Type B pancreatic cell (in vitro differentiated cells): ENCODE measurements around the gene GNAI3. TPM values are rescaled to one million over a fixed set of nuclear protein-coding genes. Genes with fewer than 3 reads are reported as not detected.

Experiments
- DNase-seq: peaks from one replicate; pipeline ENCODE4 v3.0.0; 2021; ENCODE audit warnings: mixed read lengths; ENCODE audit not compliant: unreplicated experiment; ENCODE audit errors: extremely low spot score
- H3K27ac Mint-ChIP-seq: 2 replicates; pipeline ENCODE4 v1.8.0; 2021; ENCODE audit warnings: mild to moderate bottlenecking, mixed read lengths
- H3K27me3 Mint-ChIP-seq: 2 replicates; pipeline ENCODE4 v1.8.0; 2021; ENCODE audit warnings: mixed read lengths
- H3K36me3 Mint-ChIP-seq: 2 replicates; pipeline ENCODE4 v1.8.0; 2021; ENCODE audit warnings: mixed read lengths
- H3K4me1 Mint-ChIP-seq: one replicate; pipeline ENCODE4 v1.8.0; 2021; ENCODE audit warnings: mixed read lengths; ENCODE audit not compliant: unreplicated experiment
- H3K4me3 Mint-ChIP-seq: 2 replicates; pipeline ENCODE4 v1.8.0; 2021; ENCODE audit warnings: mild to moderate bottlenecking, mixed read lengths
- H3K9me3 Mint-ChIP-seq: 2 replicates; pipeline ENCODE4 v1.8.0; 2021; ENCODE audit warnings: mixed read lengths
- total RNA-seq: library from RNA; stranded (reverse); gene quantifications from 2 replicates; pipeline ENCODE4 v1.2.1, GENCODE V29; 2021; ENCODE audit warnings: low replicate concordance
- TF ChIP-seq, protein P1 (sequence below): fragments of 200-600 bp; sonication (generic); conservative IDR thresholded peaks from 2 replicates; pipeline ENCODE4 v1.5.0; 2021; ENCODE audit warnings: antibody characterized with exemption, mild to moderate bottlenecking

The GNAI3 gene
- total RNA-seq, 1 donor from 2014 or later, result 8.9 TPM

DNA sequence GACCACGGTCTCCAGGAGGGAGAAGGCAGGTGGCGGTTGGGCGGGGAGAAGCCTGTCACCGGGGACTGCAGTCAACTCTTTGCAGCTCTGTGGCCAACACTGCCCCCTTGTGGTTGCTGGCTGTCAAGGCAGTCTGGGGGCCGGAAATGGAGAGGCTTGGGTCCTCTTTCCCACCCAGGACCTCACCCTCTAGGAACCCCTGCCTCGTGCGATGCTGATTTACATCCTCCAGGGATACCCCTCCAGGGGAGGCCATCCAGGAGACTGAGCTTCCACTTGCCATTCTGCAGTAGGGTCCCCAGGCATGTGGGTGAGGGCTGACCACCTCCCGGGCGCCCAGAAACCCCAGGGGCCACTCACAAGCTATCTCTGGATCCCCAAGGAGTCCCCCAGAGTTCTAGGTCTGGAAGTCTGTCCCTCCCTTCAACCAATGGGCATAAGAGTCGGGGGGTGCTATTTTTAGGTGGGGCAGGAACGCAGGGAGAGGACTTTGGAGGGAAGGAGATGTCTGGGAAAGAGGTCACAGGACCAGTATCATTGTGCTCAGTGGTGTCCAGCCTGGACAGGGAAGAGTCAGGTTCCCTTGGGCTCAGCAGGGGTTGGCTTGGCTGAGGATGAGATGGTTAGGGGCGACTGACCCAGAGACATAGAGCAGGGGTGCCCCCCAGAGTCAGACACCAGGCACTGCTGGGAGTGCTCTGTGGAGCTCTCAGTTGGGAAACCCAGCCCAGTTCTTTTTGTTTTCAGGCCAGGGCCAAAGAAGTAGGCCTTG lies 15.9 kb upstream of the GNAI3 start:
- H3K4me1 Mint-ChIP-seq, result peaks cover 28% of the 10 kb centered on the region
- H3K9me3 Mint-ChIP-seq, result no peaks in the 10 kb centered on the region
- H3K27ac Mint-ChIP-seq, result no peak overlapping the region
- DNase-seq, result peak; percentile 88
- H3K36me3 Mint-ChIP-seq, result no peaks in the 10 kb centered on the region
- TF ChIP-seq, protein P1, sequence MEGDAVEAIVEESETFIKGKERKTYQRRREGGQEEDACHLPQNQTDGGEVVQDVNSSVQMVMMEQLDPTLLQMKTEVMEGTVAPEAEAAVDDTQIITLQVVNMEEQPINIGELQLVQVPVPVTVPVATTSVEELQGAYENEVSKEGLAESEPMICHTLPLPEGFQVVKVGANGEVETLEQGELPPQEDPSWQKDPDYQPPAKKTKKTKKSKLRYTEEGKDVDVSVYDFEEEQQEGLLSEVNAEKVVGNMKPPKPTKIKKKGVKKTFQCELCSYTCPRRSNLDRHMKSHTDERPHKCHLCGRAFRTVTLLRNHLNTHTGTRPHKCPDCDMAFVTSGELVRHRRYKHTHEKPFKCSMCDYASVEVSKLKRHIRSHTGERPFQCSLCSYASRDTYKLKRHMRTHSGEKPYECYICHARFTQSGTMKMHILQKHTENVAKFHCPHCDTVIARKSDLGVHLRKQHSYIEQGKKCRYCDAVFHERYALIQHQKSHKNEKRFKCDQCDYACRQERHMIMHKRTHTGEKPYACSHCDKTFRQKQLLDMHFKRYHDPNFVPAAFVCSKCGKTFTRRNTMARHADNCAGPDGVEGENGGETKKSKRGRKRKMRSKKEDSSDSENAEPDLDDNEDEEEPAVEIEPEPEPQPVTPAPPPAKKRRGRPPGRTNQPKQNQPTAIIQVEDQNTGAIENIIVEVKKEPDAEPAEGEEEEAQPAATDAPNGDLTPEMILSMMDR, result peak; percentile 86
- H3K27me3 Mint-ChIP-seq, result peaks cover 9% of the 10 kb centered on the region
- peak overlapping the region; percentile 54 for H3K4me3 Mint-ChIP-seq

DNA sequence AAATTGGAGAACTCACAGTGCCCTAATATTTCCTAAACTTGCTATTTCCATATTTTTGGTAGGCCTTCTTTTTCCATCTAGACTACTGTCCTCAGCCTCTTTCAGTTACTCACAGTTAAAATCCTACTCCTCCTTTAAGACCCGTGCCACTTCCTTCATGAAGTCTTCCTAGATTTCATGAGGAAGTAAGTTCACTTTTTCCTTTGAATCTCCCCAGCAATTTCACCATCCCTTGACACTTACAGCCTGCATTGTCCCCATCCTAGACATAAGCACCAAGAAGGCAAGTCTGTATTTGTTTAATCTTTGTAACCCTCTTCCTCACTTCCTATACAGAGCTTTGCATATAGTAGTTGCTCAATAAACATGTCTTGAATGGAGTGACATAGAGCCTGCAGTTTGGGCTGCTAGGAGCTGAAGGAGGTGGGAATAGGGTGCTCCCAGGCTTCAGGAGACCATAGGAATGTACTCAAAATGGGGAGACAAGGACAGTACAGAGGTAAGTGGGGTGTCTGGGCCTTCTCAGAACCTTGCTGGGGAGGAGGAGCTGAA lies 14.0 kb upstream of the GNAI3 start:
- DNase-seq, result no peak
- Mint-ChIP-seq H3K27me3 (peaks cover 16% of the 10 kb centered on the region), H3K27ac (no peak overlapping the region), H3K4me3 (no peak overlapping the region), H3K9me3 (no peaks in the 10 kb centered on the region), H3K4me1 (peaks cover 26% of the 10 kb centered on the region), H3K36me3 (no peaks in the 10 kb centered on the region)
- TF ChIP-seq, protein P1, result no peak

DNA sequence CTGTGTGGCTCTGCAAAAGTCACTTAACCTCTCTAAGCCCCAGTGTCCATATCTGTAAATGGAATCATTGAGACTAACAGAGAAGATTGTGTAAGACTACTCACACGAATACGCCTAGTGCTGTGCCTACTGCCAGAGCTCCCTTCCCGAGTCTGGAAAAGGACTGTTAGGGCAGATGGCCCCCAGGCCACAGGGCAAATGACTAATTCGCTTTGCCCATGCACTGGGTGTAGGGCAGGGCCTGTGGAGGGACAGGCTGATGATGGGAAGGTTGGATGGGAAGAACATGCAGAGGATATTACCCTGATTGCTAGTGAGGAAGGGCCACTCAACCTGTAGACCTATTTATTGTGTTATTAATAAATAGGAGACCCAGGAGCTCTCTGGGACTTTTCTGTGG lies 12.9 kb upstream of the GNAI3 start:
- peaks cover 15% of the 10 kb centered on the region for H3K4me1 Mint-ChIP-seq
- peaks cover 23% of the 10 kb centered on the region for H3K27me3 Mint-ChIP-seq
- H3K36me3 Mint-ChIP-seq, result no peaks in the 10 kb centered on the region
- TF ChIP-seq, protein P1, result no peak
- H3K4me3 Mint-ChIP-seq, result no peak overlapping the region
- DNase-seq, result no peak
- H3K27ac Mint-ChIP-seq, result no peak overlapping the region
- H3K9me3 Mint-ChIP-seq, result no peaks in the 10 kb centered on the region

DNA sequence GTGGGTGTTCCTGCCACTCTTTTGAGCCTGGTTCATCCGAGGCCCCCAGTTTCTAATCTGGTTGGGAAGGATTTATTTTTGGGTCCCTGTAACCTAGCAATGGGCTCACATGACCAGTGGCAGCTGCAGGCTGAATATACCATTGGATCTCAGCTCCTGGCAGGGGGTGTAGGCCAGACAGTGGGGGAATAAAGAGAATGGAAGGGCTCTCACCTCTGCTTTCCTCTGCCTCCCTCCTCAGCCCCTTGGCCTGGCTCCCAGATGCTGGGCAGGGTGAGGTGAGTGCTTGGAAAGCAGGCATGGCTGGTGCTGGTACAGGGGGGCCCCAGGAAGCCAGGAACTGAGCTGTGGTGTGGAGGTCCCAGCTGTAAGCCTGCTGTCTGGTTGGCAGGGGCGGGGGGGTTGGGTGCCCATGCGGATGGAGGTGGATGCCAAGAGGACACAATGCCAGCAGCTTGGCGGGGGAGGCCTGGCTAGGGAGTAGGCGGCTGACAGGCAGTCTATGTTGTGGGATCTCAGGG lies 12.4 kb upstream of the GNAI3 start:
- H3K27me3 Mint-ChIP-seq, result peaks cover 28% of the 10 kb centered on the region
- no peak for DNase-seq
- no peak overlapping the region for H3K27ac Mint-ChIP-seq
- TF ChIP-seq, protein P1, result no peak
- no peaks in the 10 kb centered on the region for H3K9me3 Mint-ChIP-seq
- no peaks in the 10 kb centered on the region for H3K36me3 Mint-ChIP-seq
- H3K4me1 Mint-ChIP-seq, result peaks cover 11% of the 10 kb centered on the region
- no peak overlapping the region for H3K4me3 Mint-ChIP-seq

DNA sequence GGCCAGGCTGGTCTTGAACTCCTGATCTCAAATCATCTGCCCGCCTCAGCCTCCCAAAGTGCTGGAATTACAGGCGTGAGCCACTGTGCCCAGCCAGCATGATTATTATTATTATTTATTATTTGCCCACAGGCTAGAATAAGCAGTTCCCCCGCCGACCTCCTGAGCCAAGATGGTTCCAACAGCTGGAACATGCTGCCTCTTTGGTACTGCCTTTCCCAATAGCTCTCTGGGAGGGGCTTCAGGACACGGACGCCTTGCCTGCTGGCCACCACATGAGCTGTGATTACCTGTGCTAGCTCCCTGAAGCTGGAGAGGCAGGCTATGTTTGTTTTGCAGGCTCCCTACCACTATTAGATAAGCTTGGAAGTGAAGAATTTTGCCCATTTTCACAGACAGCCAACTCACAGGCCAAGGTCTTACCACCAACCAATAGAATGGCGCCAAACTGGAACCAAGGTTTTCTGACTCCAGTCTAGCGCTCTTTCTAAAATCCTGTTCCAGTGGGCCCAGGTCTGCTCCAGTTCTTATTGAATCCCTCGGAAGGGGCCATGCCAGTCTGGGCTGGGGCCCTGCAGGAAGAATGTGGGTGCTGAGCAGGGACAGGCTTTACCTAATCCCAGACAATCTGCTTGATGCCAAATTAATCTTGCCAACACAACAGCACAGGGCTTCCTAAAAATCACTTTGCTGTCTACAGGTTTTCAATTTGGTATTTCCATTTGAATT lies 10.8 kb upstream of the GNAI3 start:
- DNase-seq, result no peak
- Mint-ChIP-seq H3K9me3 (no peaks in the 10 kb centered on the region), H3K4me3 (no peak overlapping the region), H3K27ac (no peak overlapping the region), H3K27me3 (peaks cover 41% of the 10 kb centered on the region), H3K36me3 (no peaks in the 10 kb centered on the region), H3K4me1 (peaks cover 3% of the 10 kb centered on the region)
- TF ChIP-seq, protein P1, result no peak
